ENCODE results near the gene DNAH7. TPM values are rescaled to one million over a fixed set of nuclear protein-coding genes. Genes with fewer than 3 reads are reported as not detected.

Gene DNAH7
- total and polyA plus RNA-seq, 10 of the 15 experiments (the other 5 are each of a cell fraction or from before 2014, with no cell fraction given): 0.05 to 0.61 (median 0.16) TPM

DNA sequence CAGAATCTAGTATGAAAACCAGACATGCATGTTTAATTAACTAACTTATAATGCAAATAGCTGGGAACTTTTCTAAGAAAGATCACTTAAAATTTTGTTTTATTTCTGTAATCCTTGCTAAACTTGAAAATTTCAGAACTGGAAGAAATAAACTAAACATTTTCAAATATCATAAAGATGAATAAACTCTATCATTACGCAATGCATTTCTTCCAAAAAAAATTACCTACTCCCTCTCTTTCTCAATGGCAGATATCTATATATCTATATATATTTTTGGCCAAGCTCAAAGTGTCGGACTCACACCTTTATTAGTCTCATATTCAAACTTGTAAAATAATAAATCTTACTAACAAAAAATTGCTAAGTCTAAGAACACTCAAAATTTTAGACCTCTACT, 253.6 kb downstream of the DNAH7 start:
- Histone ChIP-seq H3K4me1 (ENCODE audit: control insufficient read depth, insufficient read depth, low read length) (no peaks in the 10 kb centered on the region), H3K27me3 (replicated peaks in 1 of 2; ENCODE audit: control insufficient read depth in 2 of 2, insufficient read depth in 2 of 2, low read length in 1 of 2) (no peaks in the 10 kb centered on the region), H3K36me3 (ENCODE audit: control insufficient read depth in 2 of 2, insufficient read depth in 2 of 2, low read length in 1 of 2) (no peaks in the 10 kb centered on the region), H3K4me2 (ENCODE audit: control insufficient read depth, insufficient read depth) (no peak overlapping the region), H3K9me3 (replicated peaks; ENCODE audit: control insufficient read depth, insufficient read depth, low read length) (no peaks in the 10 kb centered on the region), H2AFZ (ENCODE audit: control insufficient read depth, low read depth, low read length) (no peak overlapping the region), H3K27ac (ENCODE audit: control insufficient read depth, insufficient read depth) (no peak overlapping the region), H3K9ac (ENCODE audit: control insufficient read depth, insufficient read depth, low read length) (no peak overlapping the region), H3K4me3 (no peak overlapping the region), H4K20me1 (ENCODE audit: control insufficient read depth, insufficient read depth) (no peaks in the 10 kb centered on the region), H3K79me2 (ENCODE audit: control insufficient read depth, insufficient read depth, low read length) (no peaks in the 10 kb centered on the region)
- POLR2A ChIA-PET: no interaction called here
- CTCF ChIA-PET: no interaction called here
- 43% methylated on average over 2 of the region's 2 CpGs for WGBS (ENCODE audit: insufficient coverage, insufficient replicate concordance, low lambda C conversion rate, missing lambda C conversion rate)
- ATAC-seq: no peak
- RAD21 ChIA-PET (ENCODE audit: unreplicated experiment): interaction anchor here (0.6 kb wide), 1 partner anchor 239 kb away, joined by 3 read pairs; no protein-coding TSS in a partner anchor
- BruUV-seq (replicated peaks): no TSS peak
- no peak for TF ChIP-seq DPF2 (IDR thresholded peaks at IDR 0.05)
- no peak for TF ChIP-seq MXI1 (IDR thresholded peaks at IDR 0.05; ENCODE audit: low read depth, low read length)
- TF ChIP-seq, protein P1, sequence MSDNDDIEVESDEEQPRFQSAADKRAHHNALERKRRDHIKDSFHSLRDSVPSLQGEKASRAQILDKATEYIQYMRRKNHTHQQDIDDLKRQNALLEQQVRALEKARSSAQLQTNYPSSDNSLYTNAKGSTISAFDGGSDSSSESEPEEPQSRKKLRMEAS (IDR thresholded peaks at IDR 0.05; ENCODE audit: low read depth, low read length): no peak
- no peak for TF ChIP-seq POU2F2 (IDR thresholded peaks at IDR 0.05; ENCODE audit: borderline replicate concordance, low read depth, low read length)
- no peak for TF ChIP-seq NFYB (IDR thresholded peaks at IDR 0.05; ENCODE audit: insufficient read depth, low read depth, low read length)
- intact Hi-C loops (cut with micrococcal nuclease; ENCODE audit: unreplicated experiment) (no loop called here), in situ Hi-C loops (cut with MboI) (no loop called here)
- FAIRE-seq: no peak
- no peak for DNase-seq (ENCODE audit: low read depth, low spot score)
- SMC1A ChIA-PET (ENCODE audit: uncharacterized antibody, unreplicated experiment): interaction anchor here (1.1 to 1.9 kb wide), 2 partner anchors 10 to 45 kb away, joined by 3 to 4 read pairs; no protein-coding TSS in a partner anchor

DNA sequence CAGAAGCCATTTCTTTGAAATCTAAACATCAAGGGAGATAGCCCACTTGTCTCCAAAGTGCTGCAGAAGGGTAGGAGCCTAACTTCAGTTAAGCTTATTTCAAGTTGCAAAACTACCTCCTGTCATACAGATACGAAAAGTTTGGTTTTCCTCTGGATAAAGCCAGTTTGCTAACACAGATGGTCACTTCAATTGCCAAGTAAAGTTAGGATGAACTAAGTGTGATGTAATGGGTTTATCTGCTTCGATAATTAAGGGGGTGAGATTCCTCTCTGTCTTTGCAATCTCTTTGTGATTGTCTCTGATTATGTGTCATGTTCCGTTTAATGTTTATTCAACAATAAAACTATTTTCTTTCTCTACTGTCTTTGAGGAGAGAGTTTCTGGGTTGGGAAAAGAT, 255.2 kb downstream of the DNAH7 start:
- FAIRE-seq (no peak), DNase-seq (ENCODE audit: low read depth, low spot score) (no peak), ATAC-seq (no peak)
- no peak overlapping the region for H2AFZ ChIP-seq (ENCODE audit: control insufficient read depth, low read depth, low read length)
- H3K4me1 ChIP-seq (ENCODE audit: control insufficient read depth, insufficient read depth, low read length): no peaks in the 10 kb centered on the region
- H3K36me3 ChIP-seq (ENCODE audit: control insufficient read depth in 2 of 2, insufficient read depth in 2 of 2, low read length in 1 of 2): no peaks in the 10 kb centered on the region
- SMC1A ChIA-PET (ENCODE audit: uncharacterized antibody, unreplicated experiment): no interaction called here
- intact Hi-C loops (cut with micrococcal nuclease; ENCODE audit: unreplicated experiment) (no loop called here), in situ Hi-C loops (cut with MboI) (no loop called here)
- POLR2A ChIA-PET: no interaction called here
- H3K9ac ChIP-seq (ENCODE audit: control insufficient read depth, insufficient read depth, low read length): no peak overlapping the region
- H3K79me2 ChIP-seq (ENCODE audit: control insufficient read depth, insufficient read depth, low read length): no peaks in the 10 kb centered on the region
- RAD21 ChIA-PET (ENCODE audit: unreplicated experiment): no interaction called here
- no peak overlapping the region for H3K4me3 ChIP-seq
- H3K9me3 ChIP-seq (replicated peaks; ENCODE audit: control insufficient read depth, insufficient read depth, low read length): no peaks in the 10 kb centered on the region
- no peaks in the 10 kb centered on the region for H3K27me3 ChIP-seq (replicated peaks in 1 of 2; ENCODE audit: control insufficient read depth in 2 of 2, insufficient read depth in 2 of 2, low read length in 1 of 2)
- CTCF ChIA-PET: no interaction called here
- no peak overlapping the region for H3K27ac ChIP-seq (ENCODE audit: control insufficient read depth, insufficient read depth)
- BruUV-seq (replicated peaks): no TSS peak
- no peak overlapping the region for H3K4me2 ChIP-seq (ENCODE audit: control insufficient read depth, insufficient read depth)
- H4K20me1 ChIP-seq (ENCODE audit: control insufficient read depth, insufficient read depth): no peaks in the 10 kb centered on the region
- 29% methylated on average over 3 of the region's 3 CpGs for WGBS (ENCODE audit: insufficient coverage, insufficient replicate concordance, low lambda C conversion rate, missing lambda C conversion rate)
- TF ChIP-seq, protein P2, sequence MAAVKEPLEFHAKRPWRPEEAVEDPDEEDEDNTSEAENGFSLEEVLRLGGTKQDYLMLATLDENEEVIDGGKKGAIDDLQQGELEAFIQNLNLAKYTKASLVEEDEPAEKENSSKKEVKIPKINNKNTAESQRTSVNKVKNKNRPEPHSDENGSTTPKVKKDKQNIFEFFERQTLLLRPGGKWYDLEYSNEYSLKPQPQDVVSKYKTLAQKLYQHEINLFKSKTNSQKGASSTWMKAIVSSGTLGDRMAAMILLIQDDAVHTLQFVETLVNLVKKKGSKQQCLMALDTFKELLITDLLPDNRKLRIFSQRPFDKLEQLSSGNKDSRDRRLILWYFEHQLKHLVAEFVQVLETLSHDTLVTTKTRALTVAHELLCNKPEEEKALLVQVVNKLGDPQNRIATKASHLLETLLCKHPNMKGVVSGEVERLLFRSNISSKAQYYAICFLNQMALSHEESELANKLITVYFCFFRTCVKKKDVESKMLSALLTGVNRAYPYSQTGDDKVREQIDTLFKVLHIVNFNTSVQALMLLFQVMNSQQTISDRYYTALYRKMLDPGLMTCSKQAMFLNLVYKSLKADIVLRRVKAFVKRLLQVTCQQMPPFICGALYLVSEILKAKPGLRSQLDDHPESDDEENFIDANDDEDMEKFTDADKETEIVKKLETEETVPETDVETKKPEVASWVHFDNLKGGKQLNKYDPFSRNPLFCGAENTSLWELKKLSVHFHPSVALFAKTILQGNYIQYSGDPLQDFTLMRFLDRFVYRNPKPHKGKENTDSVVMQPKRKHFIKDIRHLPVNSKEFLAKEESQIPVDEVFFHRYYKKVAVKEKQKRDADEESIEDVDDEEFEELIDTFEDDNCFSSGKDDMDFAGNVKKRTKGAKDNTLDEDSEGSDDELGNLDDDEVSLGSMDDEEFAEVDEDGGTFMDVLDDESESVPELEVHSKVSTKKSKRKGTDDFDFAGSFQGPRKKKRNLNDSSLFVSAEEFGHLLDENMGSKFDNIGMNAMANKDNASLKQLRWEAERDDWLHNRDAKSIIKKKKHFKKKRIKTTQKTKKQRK (IDR thresholded peaks at IDR 0.05; ENCODE audit: low read depth, low read length): no peak
- TF ChIP-seq SUPT20H (IDR thresholded peaks at IDR 0.05; ENCODE audit: borderline replicate concordance, control insufficient read depth, low read depth, low read length) (no peak), MTA3 (IDR thresholded peaks at IDR 0.05; ENCODE audit: borderline replicate concordance, low read length) (no peak), STAT3 (IDR thresholded peaks at IDR 0.05; ENCODE audit: low read depth, low read length) (no peak), CBFB (IDR thresholded peaks at IDR 0.05; ENCODE audit: low read depth) (no peak), IRF4 (IDR thresholded peaks at IDR 0.05; ENCODE audit: low read depth, low read length) (no peak), HDAC6 (IDR thresholded peaks at IDR 0.05; ENCODE audit: unreplicated experiment) (no peak), FOXM1 (IDR thresholded peaks at IDR 0.05; ENCODE audit: low read depth, low read length) (no peak), POLR2AphosphoS2 (IDR thresholded peaks at IDR 0.05; ENCODE audit: low read depth, low read length) (no peak), FOS (IDR thresholded peaks at IDR 0.05; ENCODE audit: borderline replicate concordance, extremely low read depth, insufficient read length) (no peak)
